GM13976 (cell line): ENCODE measurements around the gene CACHD1.

Source experiments
- DNase-seq: peaks from one replicate; pipeline ENCODE4 v3.0.0; 2012; ENCODE audit warnings: low spot score
- CTCF ChIP-seq: IDR thresholded peaks from 2 replicates; pipeline ENCODE4 v1.5.1; 2012; ENCODE audit warnings: borderline replicate concordance, mild to moderate bottlenecking; ENCODE audit not compliant: insufficient read depth; ENCODE audit errors: extremely low read depth, missing control alignments, control extremely low read depth
- in situ Hi-C: fragments of 300-500 bp; cut with MboI; formaldehyde crosslinking; loops from one replicate; pipeline ENCODE4 v1.12.0; 2022; ENCODE audit warnings: low sequenced_read_pairs, mixed read lengths, inconsistent platforms; ENCODE audit not compliant: unreplicated experiment

CACHD1 gene

GRCh38 chr1:64527786-64528185, 57.9 kb downstream of the CACHD1 start:
- in situ Hi-C loops: no loop called here
- DNase-seq: no peak
- TF ChIP-seq CTCF: no peak

- no peak for DNase-seq
- TF ChIP-seq CTCF: no peak
- in situ Hi-C loops: no loop called here
Measured at GRCh38 chr1:64530969-64531692, 61.2 kb downstream of the CACHD1 start.

GRCh38 chr1:64532646-64533045, 62.7 kb downstream of the CACHD1 start:
- TF ChIP-seq CTCF: no peak
- DNase-seq: no peak
- in situ Hi-C loops: no loop called here

GRCh38 chr1:64535938-64536835, 66.3 kb downstream of the CACHD1 start:
- in situ Hi-C loops: no loop called here
- no peak for TF ChIP-seq CTCF
- no peak for DNase-seq

GRCh38 chr1:64536836-64537490, 67.0 kb downstream of the CACHD1 start:
- in situ Hi-C loops: no loop called here
- DNase-seq: no peak
- TF ChIP-seq CTCF: no peak

- no peak for TF ChIP-seq CTCF
- no peak for DNase-seq
- in situ Hi-C loops: no loop called here
Measured at GRCh38 chr1:64537942-64538341, 68.0 kb downstream of the CACHD1 start.
